Activated T-cell treated with anti-CD3 and anti-CD28 coated beads for 1 hour (primary cell): Measurements from ENCODE around the gene TMEM131.
A peak's percentile ranks its signal among the peaks of the same experiment; 100 is the strongest.
"Not testable (repeated sequence)": the region's sequence is repeated elsewhere in the genome, so short reads cannot be mapped to it uniquely, and the experiment has no call there.

Experiments
- DNase-seq: peaks from one replicate; pipeline ENCODE4 v3.0.0-alpha.2; 2020; ENCODE audit warnings: low read depth

Gene TMEM131

GRCh38 chr2:98022067-98022466 is 26.3 kb upstream of the TMEM131 start:
- not testable (repeated sequence) for DNase-seq

- no peak for DNase-seq
These were observed 25.4 kb upstream of the TMEM131 start for GRCh38 chr2:98020992-98021713.

GRCh38 chr2:98020516-98020915 is 24.8 kb upstream of the TMEM131 start:
- DNase-seq, result no peak

GRCh38 chr2:98016908-98017670 is 21.3 kb upstream of the TMEM131 start:
- no peak for DNase-seq

GRCh38 chr2:98015671-98016070 is 19.9 kb upstream of the TMEM131 start:
- no peak for DNase-seq

GRCh38 chr2:98014379-98014778 is 18.6 kb upstream of the TMEM131 start:
- no peak for DNase-seq

GRCh38 chr2:98013407-98014042 is 17.8 kb upstream of the TMEM131 start:
- no peak for DNase-seq

GRCh38 chr2:98012561-98012991 is 16.8 kb upstream of the TMEM131 start:
- DNase-seq, result no peak

- DNase-seq, result no peak
These were observed 14.4 kb upstream of the TMEM131 start for GRCh38 chr2:98009887-98010760.

- no peak for DNase-seq
These were observed 12.7 kb upstream of the TMEM131 start for GRCh38 chr2:98008415-98008814.

- DNase-seq, result no peak
These were observed 10.6 kb upstream of the TMEM131 start for GRCh38 chr2:98006378-98006777.

- no peak for DNase-seq
These were observed 8.9 kb upstream of the TMEM131 start for GRCh38 chr2:98004613-98005012.

GRCh38 chr2:98004047-98004446 is 8.3 kb upstream of the TMEM131 start:
- no peak for DNase-seq

- no peak for DNase-seq
These were observed 3.8 kb upstream of the TMEM131 start for GRCh38 chr2:97999536-97999935.

GRCh38 chr2:97998431-97999005 is 2.8 kb upstream of the TMEM131 start:
- no peak for DNase-seq

GRCh38 chr2:97997784-97998392 is 2.1 kb upstream of the TMEM131 start:
- DNase-seq, result no peak

GRCh38 chr2:97996679-97997078 is 931 bp upstream of the TMEM131 start:
- DNase-seq, result no peak

GRCh38 chr2:97995026-97995733 is 568 bp downstream of the TMEM131 start:
- peak; percentile 18 for DNase-seq

- no peak for DNase-seq
These were observed 1.3 kb downstream of the TMEM131 start for GRCh38 chr2:97994476-97994875.

- DNase-seq, result no peak
These were observed 1.8 kb downstream of the TMEM131 start for GRCh38 chr2:97993926-97994325.
